SK-N-DZ (cell line): ENCODE measurements around the gene CHST8.

Source experiments
- DNase-seq: peaks from one replicate; pipeline ENCODE4 v3.0.0-alpha.2; 2015; ENCODE audit warnings: low spot score

The CHST8 gene

GRCh38 chr19:33673258-33673875 is 51.6 kb downstream of the CHST8 start:
- DNase-seq, result no peak

- DNase-seq, result no peak
These were observed 52.4 kb downstream of the CHST8 start for GRCh38 chr19:33673996-33674625.

- DNase-seq, result no peak
These were observed 53.0 kb downstream of the CHST8 start for GRCh38 chr19:33674626-33675367.

GRCh38 chr19:33675501-33676124 is 53.9 kb downstream of the CHST8 start:
- DNase-seq, result no peak

GRCh38 chr19:33676999-33677665 is 55.4 kb downstream of the CHST8 start:
- DNase-seq, result peak; percentile 72

GRCh38 chr19:33677745-33678426 is 56.1 kb downstream of the CHST8 start:
- DNase-seq, result no peak

GRCh38 chr19:33678796-33679585 is 57.2 kb downstream of the CHST8 start:
- DNase-seq, result no peak

GRCh38 chr19:33679696-33680095 is 57.9 kb downstream of the CHST8 start:
- DNase-seq, result no peak

GRCh38 chr19:33681081-33681680 is 59.4 kb downstream of the CHST8 start:
- no peak for DNase-seq

GRCh38 chr19:33683881-33684537 is 62.3 kb downstream of the CHST8 start:
- no peak for DNase-seq

- DNase-seq, result no peak
These were observed 62.9 kb downstream of the CHST8 start for GRCh38 chr19:33684538-33685232.

GRCh38 chr19:33685541-33685940 is 63.8 kb downstream of the CHST8 start:
- peak; percentile 56 for DNase-seq

- DNase-seq, result no peak
These were observed 64.5 kb downstream of the CHST8 start for GRCh38 chr19:33686262-33686661.

GRCh38 chr19:33686687-33687480 is 65.1 kb downstream of the CHST8 start:
- DNase-seq, result no peak

GRCh38 chr19:33687481-33688170 is 65.9 kb downstream of the CHST8 start:
- no peak for DNase-seq

GRCh38 chr19:33688171-33688992 is 66.6 kb downstream of the CHST8 start:
- no peak for DNase-seq
